GM18511 (cell line): ENCODE data around the gene ZCCHC24.

Source experiments
- ATAC-seq: cut with Tn5 transposase; IDR thresholded peaks from one replicate; pipeline ENCODE4 v1.9.1; 2021; ENCODE audit warnings: mild to moderate bottlenecking, moderate library complexity; ENCODE audit not compliant: unreplicated experiment

The ZCCHC24 gene

DNA sequence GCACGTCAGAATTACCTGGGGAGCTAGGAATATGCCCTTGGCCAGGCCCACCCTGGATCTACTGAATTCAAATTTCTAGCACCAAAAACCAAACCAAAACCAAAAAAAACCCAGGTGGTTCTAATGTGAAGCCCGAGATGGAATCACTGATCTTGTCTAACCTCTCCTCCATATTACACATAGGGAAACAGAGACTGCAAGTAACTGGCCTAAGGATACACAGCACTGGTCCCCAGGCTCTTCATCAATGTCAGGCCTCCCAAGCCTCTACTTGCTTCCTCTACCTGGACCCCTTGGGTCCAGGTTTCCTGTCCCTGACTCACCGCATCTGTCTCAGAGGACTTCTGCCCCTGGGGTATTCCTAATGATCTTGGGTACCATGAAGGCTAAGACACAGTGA is 30.7 kb downstream of the ZCCHC24 start:
- ATAC-seq: no peak

- ATAC-seq: peak; percentile 55
These were observed 32.2 kb downstream of the ZCCHC24 start for GRCh38 chr10:79413196-79413595.

DNA sequence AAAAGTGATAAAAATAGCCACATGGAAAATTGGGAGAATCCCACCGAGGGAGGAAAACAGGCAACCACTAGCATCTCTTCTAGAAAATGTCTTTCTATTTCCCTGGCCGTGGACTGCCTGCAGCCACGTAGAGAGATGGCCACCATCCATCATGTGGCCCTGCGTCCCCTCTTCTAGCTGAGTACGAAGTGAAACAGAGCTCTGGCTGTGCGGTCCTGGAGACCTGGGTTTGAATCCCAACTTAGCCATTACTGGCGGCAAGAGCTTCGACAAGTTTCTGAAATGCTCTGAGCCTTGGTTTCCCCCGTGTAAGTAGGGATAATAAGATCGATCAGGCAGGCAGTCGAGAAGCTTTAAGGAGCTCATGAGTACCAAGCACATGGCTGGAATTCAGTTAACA is 32.9 kb downstream of the ZCCHC24 start:
- no peak for ATAC-seq

DNA sequence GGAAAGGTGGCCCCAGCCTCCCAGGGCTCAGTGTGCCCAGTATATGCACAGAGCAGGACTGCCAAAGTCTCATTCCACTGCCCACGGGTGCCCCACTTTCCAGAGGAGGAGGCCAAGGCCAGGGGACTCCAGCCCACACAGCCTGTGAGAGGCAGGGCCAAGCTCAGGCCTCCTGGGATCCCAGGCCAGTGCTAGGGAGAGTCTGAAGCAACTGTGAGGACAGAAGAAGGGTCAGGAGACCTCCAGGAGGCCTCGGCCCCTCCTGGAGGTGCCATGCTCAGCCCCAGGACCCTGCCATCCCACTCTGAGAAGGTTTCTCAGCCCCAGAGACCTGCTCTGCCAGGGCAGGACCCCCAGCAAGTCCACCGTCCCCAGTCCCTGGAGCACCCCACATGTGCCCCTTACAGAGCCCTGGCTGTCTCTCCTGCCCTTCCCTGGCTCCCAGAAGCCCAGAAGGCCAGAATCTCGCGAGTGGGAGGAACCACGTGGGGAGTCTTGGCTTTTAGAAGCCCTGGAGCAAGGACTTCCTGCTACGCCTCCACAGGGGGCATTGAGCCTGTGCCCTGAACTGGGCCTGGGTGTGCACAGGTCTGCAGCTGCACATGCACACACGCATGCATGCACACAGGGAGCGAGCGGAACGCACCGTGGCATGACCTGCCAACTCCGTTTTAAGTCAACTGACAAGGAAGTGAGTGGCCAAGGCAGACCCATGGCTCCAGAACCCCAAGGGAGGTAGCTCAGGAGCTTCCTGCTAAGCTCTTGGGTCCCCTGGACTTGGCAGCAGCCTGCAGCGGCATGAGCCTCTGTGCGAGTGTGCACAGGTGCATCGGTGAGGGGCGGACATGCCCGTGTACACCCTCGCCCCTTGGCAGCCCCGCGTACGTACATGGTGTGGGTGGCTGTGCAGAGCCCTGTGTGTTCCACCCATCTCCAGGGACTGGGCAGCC is 33.6 kb downstream of the ZCCHC24 start:
- ATAC-seq: no peak

DNA sequence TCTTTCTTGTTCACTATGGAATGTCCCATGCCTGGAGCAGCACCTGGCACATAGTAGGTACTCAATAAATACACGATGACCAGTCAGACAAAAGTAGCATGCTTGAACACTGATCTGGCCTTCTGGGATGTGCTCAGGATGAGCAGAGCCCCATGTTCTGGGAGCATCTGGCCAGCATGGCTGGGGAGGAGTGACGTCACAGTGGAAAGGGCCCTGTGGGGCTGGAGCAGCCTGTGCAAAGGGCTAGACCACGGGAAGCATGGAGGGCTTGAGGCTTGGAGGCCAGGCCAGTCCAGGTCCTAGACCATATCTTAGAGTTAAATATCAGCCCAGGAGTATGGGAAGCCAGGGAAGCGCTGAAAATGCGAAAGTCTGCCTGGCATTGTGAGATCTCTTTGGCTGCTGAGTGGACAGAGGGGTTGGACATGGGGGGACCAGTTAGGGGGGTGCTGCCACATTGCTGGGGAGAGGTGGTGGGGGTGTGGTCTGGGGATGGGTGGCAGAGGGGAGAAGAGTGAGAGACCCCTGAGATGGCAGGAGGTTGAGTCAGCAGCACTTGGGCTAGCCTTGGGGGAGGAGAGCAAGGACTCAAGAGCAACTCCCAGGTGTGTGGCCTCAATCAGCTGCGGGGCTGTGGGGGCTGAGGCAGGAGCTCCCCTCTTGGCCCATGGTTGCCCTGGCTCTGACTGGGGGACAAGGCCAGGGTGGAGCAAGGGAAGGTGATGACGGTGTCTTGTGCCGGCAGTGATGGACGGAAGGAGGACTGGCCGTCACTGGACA is 34.9 kb downstream of the ZCCHC24 start:
- ATAC-seq: no peak

DNA sequence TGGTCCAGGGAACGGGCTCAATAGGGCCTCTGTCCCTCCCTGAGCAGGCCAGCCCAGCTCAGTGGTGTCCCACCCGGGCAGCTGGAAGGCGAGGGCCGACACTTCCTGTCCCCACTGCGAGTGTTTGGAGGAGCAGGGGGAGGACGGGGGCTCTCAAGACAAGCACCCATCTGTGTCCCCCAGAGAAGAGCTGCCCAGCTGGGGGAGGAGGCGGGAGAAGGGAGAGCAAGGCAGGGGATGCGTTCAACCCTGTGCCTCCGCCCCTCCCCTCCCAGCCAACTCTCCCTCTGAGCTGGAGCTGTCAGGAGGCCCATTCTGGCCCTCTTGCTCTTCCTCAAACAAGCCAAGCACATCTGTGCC is 35.7 kb downstream of the ZCCHC24 start:
- ATAC-seq: no peak

GRCh38 chr10:79409038-79409725 is 36.2 kb downstream of the ZCCHC24 start:
- no peak for ATAC-seq

DNA sequence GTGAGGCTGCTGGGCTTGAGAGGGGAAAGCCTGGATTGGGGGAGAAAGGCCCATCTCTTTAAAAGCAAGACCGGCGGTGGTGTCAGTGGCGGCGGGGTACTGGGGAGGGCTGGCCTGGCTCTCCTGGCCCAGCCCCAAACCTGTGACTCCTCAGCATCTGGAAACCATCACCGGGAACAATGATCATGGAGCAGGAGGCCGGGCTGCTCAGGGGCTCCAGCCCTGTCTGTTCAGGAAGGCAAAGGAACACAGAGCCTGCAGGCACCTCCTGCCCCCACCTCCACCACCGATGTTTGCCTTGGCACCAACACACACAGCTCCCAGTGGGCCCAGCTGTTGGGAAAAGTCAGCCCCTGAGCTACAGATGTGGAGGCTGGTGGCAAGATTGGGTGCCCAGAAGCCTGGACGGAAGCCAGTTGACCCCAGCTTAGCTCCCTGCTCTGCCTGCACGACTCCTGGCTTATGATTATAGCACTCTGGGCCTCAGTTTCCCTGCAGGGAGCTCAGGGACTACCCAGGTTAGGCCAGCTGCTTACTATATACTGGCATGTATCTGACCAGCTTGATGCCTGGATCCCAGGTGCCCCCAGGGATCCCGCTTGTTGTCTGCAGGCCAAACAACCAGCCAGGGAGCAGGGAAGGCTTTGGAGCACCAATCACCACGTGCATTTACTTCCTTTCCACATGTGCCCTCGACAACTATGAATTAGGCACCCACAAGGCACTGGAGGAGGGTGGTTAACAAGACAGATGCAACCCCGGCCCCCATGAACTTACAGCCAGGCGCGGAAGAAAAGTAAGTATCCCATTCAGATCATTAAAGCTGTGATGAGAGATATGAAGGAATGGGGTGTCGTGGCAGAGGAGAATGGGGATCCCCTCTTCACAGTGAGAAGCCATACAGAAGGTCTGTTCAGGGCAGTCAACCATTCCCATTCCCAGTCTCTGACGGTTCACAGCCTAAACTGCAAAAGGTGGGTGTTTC is 37.3 kb downstream of the ZCCHC24 start:
- ATAC-seq: no peak

DNA sequence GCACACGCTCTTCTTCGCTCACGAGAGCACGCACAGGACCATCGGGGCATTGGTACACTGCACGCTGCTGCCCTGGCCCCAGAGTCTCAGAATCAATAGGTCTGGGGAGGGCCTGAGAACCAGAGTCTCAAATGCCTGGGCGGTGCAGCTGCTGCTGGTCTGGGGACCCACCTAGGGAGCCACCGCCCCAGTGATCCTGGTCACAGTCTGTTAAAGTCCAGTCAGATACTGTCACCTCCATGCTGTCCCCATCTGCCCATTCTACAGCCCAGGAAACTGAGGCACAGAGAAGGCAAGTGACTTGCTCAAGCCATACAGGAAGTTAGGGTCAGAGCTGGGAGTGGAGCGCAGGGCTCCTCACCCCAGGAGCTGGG is 38.0 kb downstream of the ZCCHC24 start:
- ATAC-seq: no peak

DNA sequence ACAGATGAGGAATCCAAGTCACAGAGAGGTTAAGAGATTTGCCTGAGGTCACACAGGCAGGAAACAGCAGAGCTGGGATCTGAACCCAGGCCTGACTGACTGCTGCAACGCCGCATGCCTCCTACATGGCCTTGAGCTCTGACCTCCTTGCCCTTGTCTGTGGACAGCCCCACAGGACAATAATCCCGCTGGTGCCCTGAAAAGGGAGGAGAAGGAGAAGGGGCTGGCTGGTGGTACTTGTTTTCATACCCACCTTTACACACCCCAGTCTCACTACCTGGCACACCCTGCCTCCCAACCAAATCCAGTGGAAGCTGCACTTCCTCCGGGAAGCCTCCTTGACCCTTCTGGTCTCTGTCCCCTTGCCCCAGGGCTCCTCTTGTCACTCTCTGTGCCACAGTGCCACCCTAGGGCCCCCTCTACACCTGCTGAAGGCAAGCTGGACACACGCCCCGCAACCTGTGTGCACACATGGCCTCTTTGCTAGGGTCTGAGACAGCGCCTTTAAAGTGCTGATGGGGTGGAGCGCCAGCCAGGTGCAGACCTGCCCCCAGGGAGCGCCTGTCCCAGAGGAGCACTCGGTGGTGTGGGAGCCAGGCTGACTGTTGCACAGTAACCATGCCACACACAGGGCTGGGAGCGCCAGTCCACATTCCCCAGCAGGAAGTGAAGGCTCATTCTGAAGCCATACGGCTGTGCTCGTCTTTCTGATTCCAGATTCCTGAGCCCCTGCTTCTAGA is 38.6 kb downstream of the ZCCHC24 start:
- no peak for ATAC-seq

GRCh38 chr10:79405995-79406515 is 39.4 kb downstream of the ZCCHC24 start:
- ATAC-seq: no peak

DNA sequence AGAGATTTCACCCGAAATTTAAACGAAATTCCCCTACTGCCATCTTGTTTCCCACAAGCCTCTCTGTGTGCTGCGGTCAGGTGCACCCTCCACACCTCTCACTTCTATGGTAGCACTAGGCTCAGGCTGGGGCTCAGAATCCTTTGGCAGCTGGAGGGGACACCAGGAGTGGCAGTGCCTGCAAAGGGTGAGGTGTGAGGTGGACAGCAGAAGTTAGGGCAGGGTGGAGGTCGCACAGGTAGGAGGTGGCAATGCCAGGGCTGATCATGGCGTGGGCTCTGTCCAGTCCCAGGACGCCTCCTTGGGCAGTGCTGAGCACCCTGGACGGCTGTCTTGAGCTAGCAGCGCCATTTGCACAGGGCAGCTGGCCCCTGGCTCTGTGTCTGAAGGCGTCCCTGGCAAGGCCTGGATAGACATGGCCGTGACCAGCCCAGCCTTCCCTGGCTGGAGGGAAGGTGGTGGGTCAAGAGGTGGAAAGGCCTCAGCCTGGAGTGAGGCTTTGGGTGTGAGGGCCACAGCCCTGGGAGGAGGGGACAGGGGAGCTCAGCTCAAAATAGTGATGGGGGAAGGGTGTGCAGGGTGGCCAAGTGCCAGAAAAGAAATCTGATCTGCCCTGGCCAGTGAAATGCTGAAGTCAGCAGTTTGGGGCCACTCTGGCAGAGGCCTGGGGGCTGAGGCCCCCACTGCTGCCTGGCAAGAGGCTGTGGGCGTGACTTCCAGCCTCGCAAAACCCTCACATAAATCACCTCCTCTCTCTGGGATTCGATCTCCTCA is 40.0 kb downstream of the ZCCHC24 start:
- ATAC-seq: no peak

- no peak for ATAC-seq
These were observed 40.7 kb downstream of the ZCCHC24 start for GRCh38 chr10:79404690-79405131.

DNA sequence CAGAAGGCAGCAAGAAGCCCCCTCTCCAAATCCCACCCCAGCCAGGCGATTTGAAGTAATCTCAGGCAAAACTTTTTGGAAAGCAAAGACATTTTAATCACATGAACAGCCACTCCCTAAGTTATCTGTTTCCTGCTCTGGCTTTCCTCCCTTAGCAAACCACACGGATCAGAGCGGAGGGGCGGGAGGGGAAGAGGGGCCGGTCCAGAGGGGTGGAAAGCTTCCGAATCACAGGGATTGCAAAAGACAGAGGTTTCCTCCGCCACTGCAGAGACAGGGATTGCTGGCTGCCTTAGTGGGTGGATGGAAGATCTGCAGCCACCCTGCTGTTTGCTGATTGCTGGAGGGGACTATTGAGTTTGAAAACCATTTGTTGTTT is 41.2 kb downstream of the ZCCHC24 start:
- no peak for ATAC-seq

DNA sequence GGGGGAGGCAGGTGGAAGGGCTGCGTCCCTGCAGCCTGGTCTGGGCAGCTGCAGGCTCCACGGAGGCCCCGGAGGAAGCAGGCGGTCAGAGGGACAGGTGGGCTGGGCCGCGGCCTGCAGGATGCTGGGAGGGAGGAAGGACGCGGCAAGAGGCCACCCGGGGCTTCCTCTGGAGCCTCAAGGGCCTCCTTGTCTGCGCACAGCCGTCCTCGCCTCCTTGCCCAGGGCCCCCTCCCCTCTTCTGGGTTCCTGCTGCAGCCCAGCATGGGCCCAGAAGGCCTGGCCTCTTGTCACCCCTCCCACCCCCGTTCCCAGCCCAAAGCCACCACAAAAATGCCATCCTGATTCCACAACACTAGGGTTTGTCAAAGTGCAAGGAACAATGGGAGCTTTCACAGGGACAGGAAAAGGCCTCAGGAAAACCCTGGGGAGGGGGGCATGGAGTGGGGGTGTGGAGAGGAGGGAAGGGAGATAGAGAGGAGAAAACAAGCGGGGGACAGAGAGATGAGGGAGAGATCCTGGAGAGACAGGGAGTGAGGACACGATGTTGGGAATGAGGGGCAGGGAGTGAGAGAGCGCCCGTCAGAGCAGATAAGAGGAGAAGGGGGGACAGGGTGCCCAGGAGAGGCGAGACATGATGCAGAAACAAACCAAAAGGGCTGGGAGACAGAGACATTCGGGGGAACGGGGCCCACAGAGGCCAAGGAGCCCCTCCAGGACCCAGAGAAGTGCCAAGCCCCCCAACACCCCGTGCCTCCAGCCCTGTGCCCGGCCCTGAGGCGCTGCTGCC is 41.8 kb downstream of the ZCCHC24 start:
- ATAC-seq: no peak

GRCh38 chr10:79402951-79403350 is 42.5 kb downstream of the ZCCHC24 start:
- no peak for ATAC-seq

- ATAC-seq: no peak
These were observed 42.8 kb downstream of the ZCCHC24 start for GRCh38 chr10:79402625-79402946.
